GM12878 (cell line): Measurements from ENCODE around the gene UQCC2. TPM values are rescaled to one million over a fixed set of nuclear protein-coding genes. Genes with fewer than 3 reads are reported as not detected.

ENCODE experiments used
- ATAC-seq: fragments of 200-7000 bp; cut with Tn5 transposase; 3 replicates; pipeline ENCODE4 v1.9.1; 2020; ENCODE audit warnings: mild to moderate bottlenecking, moderate library complexity
- BruUV-seq: library from RNA; stranded (reverse); fragments of 400-500 nt; replicated peaks from 2 replicates; lab custom pipeline; 2021; lab: Mats Ljungman, UMichigan
- CTCF ChIA-PET: fragments of 300-600 bp; sonication (Branson Sonifier 250); formaldehyde crosslinking; extraction: SDS; loops from one replicate; lab custom pipeline; 2021; ENCODE audit warnings: inconsistent platforms; lab: Yijun Ruan, JAX
- POLR2A ChIA-PET: fragments of 350-600 bp; formaldehyde crosslinking; extraction: SDS; loops from one replicate; lab custom pipeline; 2021; ENCODE audit warnings: inconsistent platforms; lab: Charles Lee
- RAD21 ChIA-PET: fragments of 300-600 bp; sonication (Branson Sonifier 250); formaldehyde crosslinking; loops from one replicate; lab custom pipeline; 2023; ENCODE audit warnings: antibody characterized with exemption; ENCODE audit not compliant: unreplicated experiment; lab: Charles Lee
- SMC1A ChIA-PET: fragments of 300-600 bp; sonication (Branson Sonifier 250); formaldehyde crosslinking; loops from one replicate; lab custom pipeline; 2023; ENCODE audit not compliant: unreplicated experiment, uncharacterized antibody; lab: Charles Lee
- DNase-seq: peaks from one replicate; pipeline ENCODE4 v3.0.0-alpha.2; 2011; ENCODE audit warnings: low read depth, low spot score
- FAIRE-seq: peaks from 3 replicates; lab custom pipeline; 2011; peaks lifted over from hg19 to GRCh38; lab: Jason Lieb, UNC
- H2AFZ ChIP-seq: 2 replicates; pipeline ENCODE4 v1.6.0; 2011; ENCODE audit warnings: low read depth, low read length, control low read depth; ENCODE audit not compliant: control insufficient read depth
- H3K27ac ChIP-seq: 2 replicates; pipeline ENCODE4 v1.5.1; 2011; ENCODE audit warnings: control low read depth; ENCODE audit not compliant: control insufficient read depth, insufficient read depth
- H3K27me3 ChIP-seq, 2 experiments: replicated peaks in 1 of 2; 2 replicates each; pipeline versions ENCODE4 v1.6.0 to v1.6.1; 2011; ENCODE audit warnings: low read length in 1 of 2; ENCODE audit not compliant: control insufficient read depth in 2 of 2, insufficient read depth in 2 of 2
- H3K36me3 ChIP-seq, 2 experiments: 2 replicates each; pipeline ENCODE4 v1.5.1; 2011; ENCODE audit warnings: low read length in 1 of 2; ENCODE audit not compliant: control insufficient read depth in 2 of 2, insufficient read depth in 2 of 2
- H3K4me1 ChIP-seq: 2 replicates; pipeline ENCODE4 v1.6.1; 2011; ENCODE audit warnings: mild to moderate bottlenecking, low read length, moderate library complexity, mixed read lengths; ENCODE audit not compliant: control insufficient read depth, insufficient read depth
- H3K4me2 ChIP-seq: 2 replicates; pipeline ENCODE4 v1.6.0; 2011; ENCODE audit warnings: control low read depth; ENCODE audit not compliant: control insufficient read depth, insufficient read depth
- H3K4me3 ChIP-seq: fragments of 200-600 bp; sonication (generic); 2 replicates; pipeline ENCODE4 v1.5.1; 2016
- H3K79me2 ChIP-seq: 2 replicates; pipeline ENCODE4 v1.6.0; 2011; ENCODE audit warnings: low read length; ENCODE audit not compliant: control insufficient read depth, insufficient read depth
- H3K9ac ChIP-seq: 2 replicates; pipeline ENCODE4 v1.8.0; 2011; ENCODE audit warnings: low read length, control low read depth, mixed read lengths; ENCODE audit not compliant: control insufficient read depth, insufficient read depth
- H3K9me3 ChIP-seq: replicated peaks from 3 replicates; pipeline ENCODE4 v1.5.1; 2011; ENCODE audit warnings: mild to moderate bottlenecking, low read length; ENCODE audit not compliant: control insufficient read depth, insufficient read depth
- H4K20me1 ChIP-seq: 2 replicates; pipeline ENCODE4 v1.6.0; 2011; ENCODE audit not compliant: control insufficient read depth, insufficient read depth
- CHD4 ChIP-seq: fragments of 200-600 bp; sonication (generic); IDR thresholded peaks from 2 replicates; pipeline ENCODE4 v1.6.1; 2016; ENCODE audit warnings: mild to moderate bottlenecking
- CUX1 ChIP-seq: IDR thresholded peaks from 2 replicates; pipeline ENCODE4 v1.6.1; 2012; ENCODE audit warnings: improper control_type of control experiment, low read depth, low read length; ENCODE audit not compliant: insufficient replicate concordance
- GABPA ChIP-seq: IDR thresholded peaks from 2 replicates; pipeline ENCODE4 v1.6.1; 2014; ENCODE audit warnings: antibody characterized with exemption, low read depth, mild to moderate bottlenecking, inconsistent platforms
- GATAD2B ChIP-seq: fragments of 450-650 bp; conservative IDR thresholded peaks from 2 replicates; pipeline ENCODE4 v1.6.1; 2017; ENCODE audit warnings: low read depth, mild to moderate bottlenecking, moderate library complexity
- IRF5 ChIP-seq: fragments of 450-650 bp; IDR thresholded peaks from 2 replicates; pipeline ENCODE4 v1.6.1; 2017; ENCODE audit warnings: borderline replicate concordance
- LARP7 ChIP-seq: fragments of 450-650 bp; IDR thresholded peaks from 2 replicates; pipeline ENCODE4 v1.6.1; 2017; ENCODE audit warnings: mild to moderate bottlenecking
- MTA2 ChIP-seq: fragments of 450-650 bp; IDR thresholded peaks from 2 replicates; pipeline ENCODE4 v1.6.1; 2016; ENCODE audit warnings: low read depth, mild to moderate bottlenecking, moderate library complexity
- NFXL1 ChIP-seq: fragments of 450-650 bp; IDR thresholded peaks from 2 replicates; pipeline ENCODE4 v1.6.1; 2017; ENCODE audit warnings: antibody characterized with exemption, mild to moderate bottlenecking, borderline replicate concordance
- PAX5 ChIP-seq: IDR thresholded peaks from 2 replicates; pipeline ENCODE4 v1.6.1; 2011; ENCODE audit warnings: low read depth, low read length, borderline replicate concordance
- PBX3 ChIP-seq: IDR thresholded peaks from 2 replicates; pipeline ENCODE4 v1.6.1; 2011; ENCODE audit warnings: mild to moderate bottlenecking, low read depth, low read length, moderate library complexity; ENCODE audit not compliant: insufficient replicate concordance
- PML ChIP-seq: IDR thresholded peaks from 2 replicates; pipeline ENCODE4 v1.6.1; 2012; ENCODE audit warnings: low read length, inconsistent platforms
- RELB ChIP-seq: fragments of 450-650 bp; IDR thresholded peaks from 2 replicates; pipeline ENCODE4 v1.6.1; 2017; ENCODE audit warnings: low read depth, mild to moderate bottlenecking, moderate library complexity
- SMC3 ChIP-seq: IDR thresholded peaks from 2 replicates; pipeline ENCODE4 v1.6.1; 2011; ENCODE audit warnings: low read length, improper control_type of control experiment, borderline replicate concordance
- STAT3 ChIP-seq: IDR thresholded peaks from 2 replicates; pipeline ENCODE4 v1.6.1; 2011; ENCODE audit warnings: low read depth, low read length, improper control_type of control experiment
- WGBS: methylation state at CpG from one replicate; pipeline ENCODE4 v1.1.6; 2016; ENCODE audit warnings: low lambda C conversion rate; ENCODE audit not compliant: insufficient replicate concordance, insufficient coverage; ENCODE audit errors: missing lambda C conversion rate; 5-methylcytosine and 5-hydroxymethylcytosine counted together
- in situ Hi-C: fragments of 300-500 bp; cut with MboI; formaldehyde crosslinking; loops from 9 replicates; pipeline ENCODE4 v1.14.3; 2018; ENCODE audit warnings: mixed read lengths
- intact Hi-C: fragments of 100-400 bp; cut with micrococcal nuclease; formaldehyde crosslinking; loops from one replicate; pipeline ENCODE4 v1.14.2; 2022; ENCODE audit not compliant: unreplicated experiment
- polyA plus RNA-seq, 11 experiments: library from polyadenylated mRNA; depleted of rRNA in 4 of 11; unstranded in 6 of 11; stranded (reverse) in 5 of 11; fragments of >200 nt; fragmentation: Nextera tagmentation in 4 of 11; fragmentation: Illumina TruSeq in 1 of 11; extraction: Ambion mirVana in 4 of 11; extraction: Trizol in 1 of 11; gene quantifications; 1 replicate in 1 of 11; 2 replicates in 10 of 11; pipeline versions ENCODE4 v1.2.1 to v1.2.3, GENCODE V29; 2011 to 2016; ENCODE audit warnings: inconsistent platforms in 2 of 11, missing spikeins in 2 of 11, low read depth in 1 of 11
- total RNA-seq, 4 experiments: library from RNA; depleted of rRNA in 3 of 4; stranded (reverse); fragments of >200 nt in 3 of 4; fragmentation: Illumina TruSeq in 1 of 4; extraction: Trizol in 1 of 4; gene quantifications; 2 replicates each; pipeline versions ENCODE4 v1.2.1 to v1.2.3, GENCODE V29; 2013 to 2021

UQCC2 gene
- total and polyA plus RNA-seq, 10 of the 15 experiments (the other 5 are each of a cell fraction or from before 2014, with no cell fraction given), result 40.6 to 478 (median 71.2) TPM

GRCh38 chr6:33652002-33652401 lies 59.5 kb downstream of the UQCC2 start:
- Histone ChIP-seq H3K27ac (no peak overlapping the region), H3K9me3 (no peaks in the 10 kb centered on the region), H2AFZ (no peak overlapping the region), H3K4me1 (no peaks in the 10 kb centered on the region), H3K27me3 (no peaks in the 10 kb centered on the region), H3K79me2 (no peaks in the 10 kb centered on the region), H3K9ac (no peak overlapping the region), H3K36me3 (peaks cover 8 to 18% of the 10 kb centered on the region in 2 experiments; a peak in 3 of 4 replicates), H3K4me3 (no peak overlapping the region), H4K20me1 (no peaks in the 10 kb centered on the region), H3K4me2 (no peak overlapping the region)
- no peak for ATAC-seq
- no TSS peak for BruUV-seq
- in situ Hi-C loops (no loop called here), intact Hi-C loops (no loop called here)
- TF ChIP-seq IRF5, result no peak
- TF ChIP-seq GATAD2B, result no peak
- TF ChIP-seq RELB, result no peak
- no peak for TF ChIP-seq PML
- TF ChIP-seq CHD4, result no peak
- TF ChIP-seq PBX3, result no peak
- TF ChIP-seq PAX5, result no peak
- TF ChIP-seq SMC3, result no peak
- TF ChIP-seq MTA2, result no peak
- TF ChIP-seq STAT3, result no peak
- no peak for TF ChIP-seq LARP7
- no peak for TF ChIP-seq GABPA
- no peak for TF ChIP-seq CUX1
- TF ChIP-seq NFXL1, result no peak
- SMC1A ChIA-PET, result no interaction called here
- no peak for FAIRE-seq
- WGBS, result 95% methylated on average over 5 of the region's 5 CpGs
- RAD21 ChIA-PET, result no interaction called here
- CTCF ChIA-PET, result interaction anchor here (2.0 kb wide), 1 partner anchor 48 kb away, joined by 6 read pairs; no protein-coding TSS in a partner anchor
- POLR2A ChIA-PET, result interaction anchor here (0.5 kb wide), 2 partner anchors 34 to 285 kb away, joined by 5 to 8 read pairs; no protein-coding TSS in a partner anchor
- no peak for DNase-seq
